HG02678 (cell line): ENCODE results near the gene FHIT.
"Not testable (repeated sequence)": the region's sequence is repeated elsewhere in the genome, so short reads cannot be mapped to it uniquely, and the experiment has no call there.

Experiments used
- ATAC-seq: cut with Tn5 transposase; IDR thresholded peaks from one replicate; pipeline ENCODE4 v1.9.1; 2021; ENCODE audit warnings: mild to moderate bottlenecking, moderate library complexity; ENCODE audit not compliant: unreplicated experiment

The FHIT gene

GRCh38 chr3:59831394-59831793 lies 1419.9 kb downstream of the FHIT start:
- no peak for ATAC-seq

GRCh38 chr3:59829527-59829926 lies 1421.7 kb downstream of the FHIT start:
- no peak for ATAC-seq

GRCh38 chr3:59824876-59825275 lies 1426.4 kb downstream of the FHIT start:
- no peak for ATAC-seq

GRCh38 chr3:59821274-59821673 lies 1430.0 kb downstream of the FHIT start:
- ATAC-seq: no peak

- ATAC-seq: no peak
These were observed 1430.8 kb downstream of the FHIT start for GRCh38 chr3:59820352-59820934.

- no peak for ATAC-seq
These were observed 1432.3 kb downstream of the FHIT start for GRCh38 chr3:59818919-59819300.

GRCh38 chr3:59818033-59818918 lies 1433.0 kb downstream of the FHIT start:
- ATAC-seq: no peak

- ATAC-seq: no peak
These were observed 1433.7 kb downstream of the FHIT start for GRCh38 chr3:59817511-59817910.

GRCh38 chr3:59816312-59816711 lies 1434.9 kb downstream of the FHIT start:
- ATAC-seq: no peak

- no peak for ATAC-seq
These were observed 1438.1 kb downstream of the FHIT start for GRCh38 chr3:59813148-59813538.

- no peak for ATAC-seq
These were observed 1438.8 kb downstream of the FHIT start for GRCh38 chr3:59812237-59813147.

- no peak for ATAC-seq
These were observed 1440.1 kb downstream of the FHIT start for GRCh38 chr3:59811160-59811559.

GRCh38 chr3:59810606-59811005 lies 1440.6 kb downstream of the FHIT start:
- ATAC-seq: no peak

- no peak for ATAC-seq
These were observed 1441.4 kb downstream of the FHIT start for GRCh38 chr3:59809710-59810444.

- ATAC-seq: no peak
These were observed 1442.2 kb downstream of the FHIT start for GRCh38 chr3:59809016-59809415.

GRCh38 chr3:59808446-59808845 lies 1442.8 kb downstream of the FHIT start:
- ATAC-seq: no peak

GRCh38 chr3:59803268-59803667 lies 1448.0 kb downstream of the FHIT start:
- ATAC-seq: no peak

GRCh38 chr3:59802453-59802852 lies 1448.8 kb downstream of the FHIT start:
- not testable (repeated sequence) for ATAC-seq

GRCh38 chr3:59802045-59802444 lies 1449.2 kb downstream of the FHIT start:
- ATAC-seq: no peak

- no peak for ATAC-seq
These were observed 1450.8 kb downstream of the FHIT start for GRCh38 chr3:59800481-59800880.
